MCF 10A (cell line): ENCODE results near the gene ITPKA. TPM values are rescaled to one million over a fixed set of nuclear protein-coding genes. Genes with fewer than 3 reads are reported as not detected.

ENCODE experiments used
- BruUV-seq: library from RNA; stranded (reverse); fragments of 400-500 nt; replicated peaks from 2 replicates; lab custom pipeline; 2021; lab: Mats Ljungman, UMichigan
- CTCF ChIA-PET: fragments of 300-600 bp; sonication (Branson Sonifier 250); formaldehyde crosslinking; extraction: SDS; loops from one replicate; lab custom pipeline; 2021; ENCODE audit warnings: antibody characterized with exemption, inconsistent platforms; lab: Yijun Ruan, JAX
- POLR2A ChIA-PET: fragments of 300-600, 350-650 bp; sonication (Branson Sonifier 250); formaldehyde crosslinking; extraction: SDS; loops from one replicate; lab custom pipeline; 2020; ENCODE audit warnings: antibody characterized with exemption, inconsistent platforms; lab: Yijun Ruan, JAX
- DNase-seq: peaks from one replicate; pipeline ENCODE4 v3.0.0-alpha.2; 2018; ENCODE audit not compliant: unreplicated experiment
- H3K27ac Mint-ChIP-seq: one replicate; pipeline ENCODE4 v1.8.0; 2022; ENCODE audit warnings: mild to moderate bottlenecking, low read depth, mixed read lengths; ENCODE audit not compliant: unreplicated experiment
- H3K27me3 Mint-ChIP-seq: one replicate; pipeline ENCODE4 v1.8.0; 2022; ENCODE audit warnings: mixed read lengths; ENCODE audit not compliant: insufficient read depth, unreplicated experiment
- H3K36me3 Mint-ChIP-seq: one replicate; pipeline ENCODE4 v1.8.0; 2022; ENCODE audit warnings: mild to moderate bottlenecking, moderate library complexity, mixed read lengths; ENCODE audit not compliant: insufficient read depth, unreplicated experiment
- H3K4me1 Mint-ChIP-seq: one replicate; pipeline ENCODE4 v1.8.0; 2022; ENCODE audit warnings: mixed read lengths; ENCODE audit not compliant: insufficient read depth, unreplicated experiment
- H3K4me3 Mint-ChIP-seq: one replicate; pipeline ENCODE4 v1.8.0; 2022; ENCODE audit warnings: mild to moderate bottlenecking, moderate library complexity, mixed read lengths; ENCODE audit not compliant: unreplicated experiment
- H3K9me3 Mint-ChIP-seq: one replicate; pipeline ENCODE4 v1.8.0; 2022; ENCODE audit warnings: mixed read lengths; ENCODE audit not compliant: unreplicated experiment
- CTCF ChIP-seq: fragments of 200-600 bp; IDR thresholded peaks from one replicate; pipeline ENCODE4 v1.8.0; 2022; ENCODE audit warnings: antibody characterized with exemption, mild to moderate bottlenecking; ENCODE audit not compliant: unreplicated experiment
- intact Hi-C: fragments of 100-400 bp; cut with micrococcal nuclease; formaldehyde crosslinking; loops from 2 replicates; pipeline ENCODE4 v1.14.1; 2022
- total RNA-seq: library from RNA; stranded (reverse); gene quantifications from 2 replicates; pipeline ENCODE4 v1.2.3, GENCODE V29; 2022

The ITPKA gene
- total RNA-seq, 1 experiment from 2014 or later, result 13.5 TPM

GRCh38 chr15:41517895-41518449 lies 24.3 kb downstream of the ITPKA start:
- no TSS peak for BruUV-seq
- intact Hi-C loops, result no loop called here
- CTCF ChIA-PET, result interaction anchor here (0.6 kb wide), 2 partner anchors 9 to 22 kb away, joined by 3 read pairs; no protein-coding TSS in a partner anchor
- no peak for DNase-seq
- no peak for TF ChIP-seq CTCF
- H3K4me1 Mint-ChIP-seq, result no peaks in the 10 kb centered on the region
- H3K36me3 Mint-ChIP-seq, result peaks cover 35% of the 10 kb centered on the region
- H3K4me3 Mint-ChIP-seq, result no peak overlapping the region
- no peaks in the 10 kb centered on the region for H3K9me3 Mint-ChIP-seq
- H3K27ac Mint-ChIP-seq, result no peak overlapping the region
- no peaks in the 10 kb centered on the region for H3K27me3 Mint-ChIP-seq
- POLR2A ChIA-PET, result interaction anchor here (1.0 to 1.5 kb wide), 3 partner anchors 9 to 12 kb away, joined by 3 to 4 read pairs (median 3); no protein-coding TSS in a partner anchor

GRCh38 chr15:41520636-41521035 lies 27.0 kb downstream of the ITPKA start:
- Mint-ChIP-seq H3K4me1 (peaks cover 5% of the 10 kb centered on the region), H3K9me3 (no peaks in the 10 kb centered on the region), H3K27me3 (no peaks in the 10 kb centered on the region), H3K36me3 (peaks cover 33% of the 10 kb centered on the region), H3K27ac (no peak overlapping the region), H3K4me3 (no peak overlapping the region)
- no peak for DNase-seq
- TF ChIP-seq CTCF, result no peak
- ChIA-PET CTCF (no interaction called here), POLR2A (interaction anchor here (1.7 kb wide), 1 partner anchor 24 kb away, joined by 4 read pairs; the partner anchor contains the start of gene RPAP1)
- BruUV-seq, result no TSS peak
- intact Hi-C loops, result no loop called here

GRCh38 chr15:41521614-41522013 lies 27.9 kb downstream of the ITPKA start:
- CTCF ChIA-PET, result no interaction called here
- H3K4me1 Mint-ChIP-seq, result peaks cover 5% of the 10 kb centered on the region

More at GRCh38 chr15:41521614-41522013, 27.9 kb downstream of the ITPKA start:
- no peak overlapping the region for H3K27ac Mint-ChIP-seq
- H3K36me3 Mint-ChIP-seq, result peaks cover 39% of the 10 kb centered on the region
- H3K9me3 Mint-ChIP-seq, result no peaks in the 10 kb centered on the region
- no peaks in the 10 kb centered on the region for H3K27me3 Mint-ChIP-seq
- DNase-seq, result no peak
- BruUV-seq, result no TSS peak
- H3K4me3 Mint-ChIP-seq, result no peak overlapping the region
- intact Hi-C loops, result no loop called here
- POLR2A ChIA-PET, result interaction anchor here (1.7 kb wide), 1 partner anchor 23 kb away, joined by 4 read pairs; the partner anchor contains the start of gene RPAP1
- TF ChIP-seq CTCF, result no peak
